GM18519 (cell line): ENCODE results near the gene PM20D1.
"Not testable (repeated sequence)": the region's sequence is repeated elsewhere in the genome, so short reads cannot be mapped to it uniquely, and the experiment has no call there.

Experiments used
- ATAC-seq: cut with Tn5 transposase; IDR thresholded peaks from one replicate; pipeline ENCODE4 v1.9.1; 2021; ENCODE audit warnings: mild to moderate bottlenecking, moderate library complexity; ENCODE audit not compliant: unreplicated experiment, low FRiP score

PM20D1 gene

GRCh38 chr1:205842229-205842628, 7.7 kb downstream of the PM20D1 start:
- no peak for ATAC-seq

GRCh38 chr1:205840146-205840923, 9.6 kb downstream of the PM20D1 start:
- ATAC-seq: no peak

GRCh38 chr1:205837382-205837970, 12.5 kb downstream of the PM20D1 start:
- no peak for ATAC-seq

DNA sequence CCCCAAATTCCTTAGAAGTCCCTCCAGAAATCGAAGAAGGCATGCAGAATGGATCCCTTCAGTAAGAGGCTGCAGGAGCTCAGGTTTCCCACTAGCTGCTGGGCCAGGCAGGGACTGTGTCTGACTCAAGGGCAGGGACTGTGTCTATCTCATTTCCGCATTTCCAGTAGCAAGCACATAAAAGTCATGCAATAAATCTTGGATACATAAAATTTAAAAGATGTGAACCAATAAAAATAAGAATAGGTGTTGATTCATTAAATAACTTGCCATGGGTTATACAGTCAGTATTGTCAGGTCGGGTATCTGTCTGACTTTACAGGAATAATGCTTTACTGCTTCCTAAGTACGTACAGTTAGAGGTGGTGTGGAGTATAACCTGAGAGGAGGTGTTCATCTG, 15.2 kb downstream of the PM20D1 start:
- ATAC-seq: no peak

GRCh38 chr1:205832326-205832751, 17.6 kb downstream of the PM20D1 start:
- ATAC-seq: no peak

DNA sequence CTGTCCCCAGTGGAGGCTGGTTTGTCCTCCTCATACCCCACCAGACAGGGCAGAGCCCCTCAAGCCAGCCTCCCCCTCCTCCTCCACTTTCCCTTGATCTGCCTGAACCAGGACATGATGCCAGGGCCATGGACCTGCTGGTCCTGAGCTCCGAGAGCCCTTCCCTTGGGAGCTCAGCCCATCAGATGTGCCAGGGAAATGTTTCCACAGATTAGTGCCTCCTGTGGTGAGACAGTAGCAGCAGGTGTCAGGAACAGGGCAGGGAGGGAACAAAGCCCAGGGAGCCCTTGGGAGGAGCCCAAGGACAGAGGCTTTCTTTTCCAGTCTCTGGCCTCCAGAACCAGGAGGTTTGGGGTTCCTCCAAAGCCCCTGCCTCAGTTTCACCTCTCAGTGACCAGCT, 22.3 kb downstream of the PM20D1 start:
- ATAC-seq: no peak

DNA sequence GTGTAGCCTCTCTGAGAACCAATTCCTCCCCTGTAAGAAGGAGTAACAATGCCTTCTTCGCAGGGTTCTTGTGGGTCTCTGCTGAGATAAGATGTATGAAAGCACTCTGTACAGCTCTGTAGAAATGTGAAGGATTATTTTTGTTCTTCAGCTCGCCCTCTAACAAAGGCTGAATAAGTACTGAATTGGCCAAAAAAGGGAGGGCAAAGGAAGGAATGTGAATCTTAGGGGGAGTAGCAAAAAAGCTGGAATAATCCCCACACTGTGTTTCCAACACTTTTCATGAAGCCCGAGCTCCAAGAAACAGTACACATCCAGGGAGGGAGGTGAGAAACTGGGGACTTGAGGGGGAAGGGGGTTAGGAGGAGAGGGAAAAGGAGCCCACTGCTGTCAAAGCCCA, 22.9 kb downstream of the PM20D1 start:
- no peak for ATAC-seq

DNA sequence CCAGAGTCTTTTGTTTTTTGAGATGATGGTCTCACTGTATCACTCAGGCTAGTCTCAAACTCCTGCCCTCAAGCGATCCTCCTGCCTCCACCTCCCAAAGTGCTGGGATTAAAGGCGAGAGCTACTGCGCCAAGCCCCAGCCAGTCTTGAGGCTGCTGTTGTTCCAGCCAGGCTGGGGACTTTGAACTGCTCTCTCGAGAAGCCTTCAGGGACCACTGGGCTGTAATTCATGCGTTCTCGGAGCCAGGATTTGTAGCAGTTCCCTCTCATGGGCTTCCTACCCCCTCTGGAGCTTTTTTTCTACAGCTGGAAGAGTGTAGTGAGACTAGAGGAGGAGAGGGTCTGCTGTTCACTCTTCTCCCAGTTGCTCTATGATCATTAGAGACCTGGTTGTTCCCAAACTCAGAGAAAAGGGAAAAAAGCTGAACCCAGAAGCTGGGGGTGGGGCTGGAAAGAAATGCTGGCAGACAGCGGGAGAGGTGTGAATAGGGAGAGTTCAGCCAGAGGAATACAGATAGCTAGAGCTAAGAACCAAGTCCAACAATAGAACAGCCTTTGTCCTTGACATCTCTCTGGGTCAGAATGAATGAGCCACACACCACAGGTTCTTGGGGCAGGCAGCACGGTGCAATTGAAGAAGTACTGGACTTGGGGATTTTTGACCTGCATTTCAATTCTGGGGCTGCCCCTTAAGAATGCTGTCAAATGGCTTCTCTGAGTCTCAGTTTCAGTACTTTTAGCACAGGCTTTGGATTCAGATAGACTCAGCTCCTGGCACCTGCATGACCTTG, 23.7 kb downstream of the PM20D1 start:
- no peak for ATAC-seq

DNA sequence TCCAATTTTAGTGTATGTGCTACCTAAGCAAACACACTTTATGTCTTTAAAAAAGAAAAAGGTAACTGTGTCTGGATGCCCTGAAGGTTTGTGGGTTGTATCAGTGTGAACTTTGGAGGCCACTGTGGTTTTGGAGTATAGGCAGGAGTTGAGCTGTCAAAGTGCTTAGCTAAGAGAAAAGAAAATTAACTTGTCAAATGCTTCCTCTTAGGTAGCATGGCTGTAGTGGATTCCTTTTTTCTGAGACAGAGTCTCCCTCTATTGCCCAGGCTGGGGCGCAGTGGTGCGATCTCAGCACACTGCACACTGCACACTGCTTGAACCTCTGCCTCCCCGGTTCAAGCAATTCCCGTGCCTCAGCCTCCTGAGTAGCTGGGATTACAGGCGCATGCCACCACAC, 25.8 kb downstream of the PM20D1 start:
- no peak for ATAC-seq

- not testable (repeated sequence) for ATAC-seq
These were observed 26.7 kb downstream of the PM20D1 start for GRCh38 chr1:205823260-205823659.

- no peak for ATAC-seq
These were observed 27.5 kb downstream of the PM20D1 start for GRCh38 chr1:205822397-205822796.

- no peak for ATAC-seq
These were observed 31.9 kb downstream of the PM20D1 start for GRCh38 chr1:205817988-205818387.

DNA sequence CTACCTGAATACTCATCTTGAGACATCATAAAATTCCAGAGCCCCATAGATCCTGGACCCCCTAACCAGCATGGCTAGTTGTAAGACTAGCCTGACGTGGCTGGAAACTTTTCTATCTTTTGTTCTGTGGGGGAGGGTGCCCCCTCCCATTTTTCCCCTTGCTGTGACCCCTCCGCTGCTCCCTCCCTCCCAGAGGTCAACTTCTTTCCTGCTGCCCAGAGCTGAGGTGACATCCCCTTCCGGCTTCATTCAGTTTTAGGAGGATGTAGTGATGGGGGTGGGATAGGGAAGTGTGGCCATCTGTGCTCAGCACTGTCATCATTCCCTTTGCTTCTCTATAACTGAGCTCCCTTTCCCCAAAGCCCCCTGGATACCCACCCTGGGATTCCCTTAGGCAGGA, 32.6 kb downstream of the PM20D1 start:
- no peak for ATAC-seq

GRCh38 chr1:205813755-205814058, 36.2 kb downstream of the PM20D1 start:
- ATAC-seq: no peak

DNA sequence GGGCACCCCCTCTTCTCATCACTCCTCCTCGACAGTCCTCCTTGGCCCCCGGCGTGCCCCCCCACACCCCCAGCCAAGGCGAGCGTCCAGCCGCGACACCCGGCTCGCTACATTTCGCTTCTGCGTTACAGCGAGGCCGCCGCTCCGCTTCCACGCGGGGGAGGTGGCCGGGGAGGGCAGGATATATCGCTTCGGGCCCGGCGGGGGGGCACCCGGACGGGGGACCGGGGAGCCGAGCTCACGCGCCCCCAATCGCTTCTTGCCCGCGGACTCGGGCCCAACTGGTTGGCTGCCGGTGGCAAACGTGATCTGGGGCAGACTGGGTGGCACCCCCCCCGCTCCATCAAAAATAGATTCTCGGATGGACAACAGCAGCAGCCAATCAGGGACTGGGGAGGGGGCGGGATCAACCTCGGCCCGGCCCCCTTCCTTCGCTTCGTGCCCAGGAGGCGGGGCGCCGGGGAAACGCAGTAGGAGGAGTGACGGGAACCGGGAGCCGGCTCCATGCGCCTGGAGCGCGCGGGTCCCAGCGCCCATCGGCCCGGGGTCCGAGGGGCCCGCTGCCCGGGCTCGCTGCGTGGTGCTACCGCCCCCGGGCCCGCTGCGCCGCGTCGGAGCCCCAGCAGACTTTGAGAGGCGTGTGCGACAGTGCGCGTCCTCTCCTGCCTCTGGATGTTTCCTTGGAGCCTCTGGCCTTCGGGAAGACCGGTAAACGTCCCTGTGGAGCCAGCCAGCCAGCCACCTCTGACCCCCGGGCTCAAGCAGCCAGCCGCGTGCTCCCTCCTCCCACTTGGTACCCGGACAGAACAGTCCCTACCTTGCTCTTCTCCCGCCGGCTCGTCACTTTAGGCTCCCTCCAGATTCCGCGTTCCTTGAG, 36.8 kb downstream of the PM20D1 start, which contains the start of gene SLC41A1:
TSS of gene SLC41A1 (minus strand) at position 321 of the 877 bp plus-strand sequence. CDS start 2,757 bp downstream, outside the sequence.
- ATAC-seq: no peak

DNA sequence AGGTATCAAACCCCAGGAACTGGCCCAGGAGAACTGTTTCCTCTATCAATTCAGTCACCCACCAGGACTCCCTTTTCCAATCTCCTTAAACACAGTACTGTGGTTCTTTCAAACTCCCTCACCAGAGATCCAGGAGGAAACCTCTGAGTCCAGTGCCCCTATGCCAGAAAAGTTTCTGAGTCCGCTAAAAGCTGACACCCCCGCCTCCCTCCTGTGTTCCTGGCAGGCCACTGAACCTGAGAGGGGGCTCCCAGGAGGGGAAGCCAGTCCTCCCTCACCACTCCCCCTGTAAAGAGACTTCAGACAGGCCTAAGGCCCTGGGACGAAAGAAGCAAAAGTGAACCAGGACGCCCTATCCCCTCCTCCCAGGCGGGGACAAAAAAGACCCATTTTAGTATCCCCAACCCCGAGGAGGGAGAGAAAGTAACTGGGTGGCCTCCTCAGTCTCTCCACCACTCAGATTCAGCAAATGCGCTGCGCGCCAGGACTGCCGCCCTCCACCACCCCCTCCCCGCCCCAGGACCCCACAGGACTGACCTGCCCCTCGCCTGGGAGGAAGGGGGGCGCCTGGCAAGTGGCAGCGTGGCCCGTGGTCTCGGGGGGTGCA, 37.6 kb downstream of the PM20D1 start:
- no peak for ATAC-seq

- ATAC-seq: no peak
These were observed 38.3 kb downstream of the PM20D1 start for GRCh38 chr1:205811660-205812059.

DNA sequence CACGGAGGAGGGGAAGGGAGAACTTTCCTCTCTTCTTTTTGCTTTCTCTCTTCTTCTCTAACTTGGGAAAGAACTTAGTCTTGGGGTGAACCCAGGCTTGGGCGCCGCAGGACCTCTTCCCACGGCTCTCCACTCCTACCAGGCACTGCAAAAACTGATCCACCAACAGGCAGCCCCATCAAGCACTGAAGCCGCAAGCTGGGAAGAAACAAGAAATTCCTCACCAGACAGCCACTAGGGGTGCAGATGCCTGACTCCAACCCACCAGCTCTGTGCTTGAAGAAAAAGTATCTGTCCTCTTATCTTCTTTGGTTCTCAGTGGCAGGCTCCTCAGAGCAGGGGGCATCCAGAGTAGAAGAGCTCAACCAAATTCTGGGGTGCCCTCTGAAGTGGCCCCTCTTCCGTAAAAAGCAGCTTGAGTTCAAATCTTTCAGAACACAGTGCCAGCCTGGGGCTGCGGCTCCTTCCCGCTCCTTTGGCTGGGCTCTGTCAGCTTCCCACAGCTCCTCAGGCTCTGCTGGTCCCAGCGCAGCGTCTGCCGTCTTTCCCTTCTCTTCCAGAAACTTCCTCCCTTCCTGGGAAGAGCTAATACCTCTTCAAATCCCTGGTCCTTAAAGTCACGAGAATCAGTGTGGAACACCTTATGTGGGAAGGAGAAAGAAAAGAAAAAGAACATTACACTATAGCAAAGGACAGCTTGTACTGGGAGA, 39.3 kb downstream of the PM20D1 start:
- no peak for ATAC-seq

- ATAC-seq: no peak
These were observed 40.0 kb downstream of the PM20D1 start for GRCh38 chr1:205809942-205810345.
